Hepatic stellate cell (primary cell): ENCODE data around the gene ZNF99.
"Not testable (repeated sequence)": the region's sequence is repeated elsewhere in the genome, so short reads cannot be mapped to it uniquely, and the experiment has no call there.

Source experiments
- DNase-seq: peaks from one replicate; pipeline ENCODE4 v3.0.0; 2011; ENCODE audit warnings: low spot score

ZNF99 gene

DNA sequence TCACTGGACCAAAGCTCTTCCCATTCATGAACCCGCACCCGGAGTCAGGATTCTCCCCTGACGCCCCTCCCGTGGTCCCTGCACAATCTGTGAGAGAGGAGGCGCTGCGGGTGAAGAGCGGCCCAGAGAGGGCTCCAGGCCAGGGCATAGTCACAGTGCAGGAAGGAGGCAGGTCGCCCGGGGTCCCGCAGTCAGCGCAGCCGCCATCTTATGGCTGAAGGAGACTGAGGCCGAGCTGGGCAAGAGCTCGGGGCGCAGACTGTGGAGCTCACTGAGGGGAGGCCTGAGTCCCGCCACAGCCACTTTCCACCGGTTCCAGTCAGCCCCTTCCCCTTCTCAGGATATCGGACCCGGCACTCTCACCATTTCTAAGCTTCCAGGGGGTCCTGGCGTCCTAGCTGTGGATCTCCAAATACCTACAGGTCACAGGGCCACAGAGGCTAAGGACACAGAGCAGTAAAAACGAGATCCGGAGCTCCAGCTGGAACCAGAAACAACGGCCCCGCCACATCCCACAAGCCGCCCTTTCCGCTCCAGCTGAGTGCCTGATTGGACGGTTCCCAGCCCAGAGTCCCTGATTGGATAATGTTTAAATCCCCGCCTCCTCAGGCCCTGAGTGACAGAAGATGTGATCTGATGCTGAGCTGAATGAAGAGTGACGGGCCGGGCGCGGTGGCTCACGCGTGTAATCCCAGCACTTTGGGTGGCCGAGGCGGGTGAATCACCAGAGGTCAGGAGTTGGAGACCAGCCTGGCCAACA is at the start of gene ZNF99:
ZNF99 (minus strand) TSS at position 501 of the 760 bp plus-strand sequence; CDS start at position 366, 135 bp downstream.
- DNase-seq = no peak

DNA sequence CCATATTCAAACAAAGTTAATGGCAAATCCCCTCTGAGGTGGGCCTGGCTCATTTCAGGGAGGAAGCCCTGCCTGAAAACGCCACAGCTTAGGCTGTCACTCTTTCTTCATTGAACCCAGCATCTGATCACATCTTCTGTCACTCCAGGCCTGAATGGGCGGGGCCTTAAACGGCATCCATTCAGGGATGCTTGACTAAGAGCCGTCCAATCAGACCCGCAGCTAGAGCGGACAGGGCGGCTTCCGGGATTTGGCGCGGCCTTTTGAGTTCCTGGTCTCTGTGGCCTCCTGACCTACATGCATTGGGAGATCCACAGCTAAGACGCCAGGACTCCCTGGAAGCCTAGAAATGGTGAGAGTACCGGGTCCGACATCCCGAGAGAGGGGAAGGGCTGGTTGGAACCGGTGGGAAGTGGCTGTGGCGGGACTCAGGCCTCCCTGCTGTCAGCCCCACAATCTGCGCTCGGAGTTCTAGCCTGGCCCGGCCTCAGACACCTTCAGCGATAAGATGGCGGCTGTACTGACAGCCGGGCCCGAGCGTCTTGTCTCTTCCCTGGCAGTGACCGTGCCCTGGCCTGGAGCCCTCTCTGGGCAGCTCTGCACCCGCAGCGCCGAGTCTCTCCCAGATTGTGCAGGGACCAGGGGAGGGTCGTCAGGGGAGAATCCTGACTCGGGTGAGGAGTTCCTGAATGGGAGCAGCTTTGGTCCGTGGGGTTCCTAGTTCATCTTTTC is 48.2 kb upstream of the ZNF99 start, which contains the start of gene ZNF723:
ZNF723 (plus strand) TSS at position 261 of the 732 bp plus-strand sequence; CDS start at position 350, 89 bp downstream.
- DNase-seq = no peak

DNA sequence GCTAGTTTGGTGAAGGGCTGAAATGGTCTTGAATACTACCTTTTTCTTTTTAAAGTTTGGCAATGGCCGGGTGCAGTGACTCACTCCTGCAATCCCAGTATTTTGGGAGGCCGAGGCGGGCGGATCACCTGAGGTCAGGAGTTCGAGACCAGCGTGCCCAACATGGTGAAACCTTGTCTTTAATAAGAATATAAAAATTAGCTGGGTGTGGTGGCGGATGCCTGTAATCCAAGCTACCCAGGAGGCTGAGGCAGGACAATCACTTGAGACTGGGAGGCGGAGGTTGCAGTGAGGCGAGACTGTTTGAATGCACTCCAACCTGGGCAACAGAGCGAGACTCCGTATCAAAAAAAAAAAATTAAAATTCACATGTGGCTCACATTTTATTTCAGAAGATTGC is 47.3 kb upstream of the ZNF99 start:
- no peak for DNase-seq

DNA sequence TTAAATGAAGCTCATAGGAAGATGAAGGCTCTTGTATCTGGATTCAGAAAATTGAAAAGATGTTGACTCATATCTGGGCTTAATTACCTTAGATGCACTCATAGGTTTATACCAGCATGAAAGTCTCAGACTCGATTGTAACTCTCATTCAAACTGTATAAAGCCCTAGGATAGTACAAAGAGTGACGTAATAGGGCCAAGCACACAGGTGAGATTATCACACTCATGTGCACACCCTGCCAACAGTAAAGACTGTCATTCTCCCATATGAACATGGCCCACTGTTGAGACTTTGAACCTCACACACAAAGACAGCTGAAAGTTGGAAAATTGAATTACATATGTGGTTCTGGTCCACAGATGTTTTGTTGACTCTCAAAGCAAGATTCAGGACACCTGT is 30.2 kb upstream of the ZNF99 start:
- no peak for DNase-seq

DNA sequence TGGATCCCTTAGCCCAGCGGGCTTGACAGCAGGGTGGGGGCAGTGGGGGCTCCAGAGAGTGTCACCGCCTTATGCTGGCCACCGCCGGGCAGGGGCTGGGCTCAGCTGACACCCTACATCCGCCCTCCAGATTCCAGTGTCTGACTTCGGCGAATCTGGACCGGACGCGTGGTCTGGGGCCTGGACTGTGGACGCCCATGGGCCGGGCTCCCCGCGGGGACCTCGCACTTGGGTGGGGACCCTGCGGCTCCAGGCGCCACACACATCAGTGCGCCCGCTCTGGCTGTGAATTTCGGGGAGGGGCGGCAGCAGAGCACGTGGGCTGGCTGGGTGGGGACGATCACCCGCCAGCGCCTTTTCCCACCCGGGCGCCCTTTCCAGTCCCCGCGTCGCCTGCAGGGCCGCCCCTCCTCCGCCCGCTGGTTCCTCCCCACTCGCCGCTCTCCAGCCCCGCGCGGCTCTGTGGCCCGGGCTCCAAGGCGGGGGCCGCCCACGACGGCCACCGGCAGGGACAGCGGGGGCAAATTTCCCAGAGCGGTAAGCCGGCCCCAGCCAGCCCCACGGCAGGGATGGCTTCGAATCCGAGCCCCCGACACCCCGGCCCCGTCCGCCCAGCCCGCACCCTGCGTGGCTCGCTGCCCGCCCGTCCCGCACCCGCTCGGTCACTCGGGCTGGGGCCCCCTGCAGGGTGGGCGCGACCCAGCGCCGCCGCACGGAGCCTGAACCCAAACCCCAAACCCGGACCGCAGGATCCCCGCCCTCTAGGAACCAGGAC is 23.3 kb upstream of the ZNF99 start:
- DNase-seq = no peak

DNA sequence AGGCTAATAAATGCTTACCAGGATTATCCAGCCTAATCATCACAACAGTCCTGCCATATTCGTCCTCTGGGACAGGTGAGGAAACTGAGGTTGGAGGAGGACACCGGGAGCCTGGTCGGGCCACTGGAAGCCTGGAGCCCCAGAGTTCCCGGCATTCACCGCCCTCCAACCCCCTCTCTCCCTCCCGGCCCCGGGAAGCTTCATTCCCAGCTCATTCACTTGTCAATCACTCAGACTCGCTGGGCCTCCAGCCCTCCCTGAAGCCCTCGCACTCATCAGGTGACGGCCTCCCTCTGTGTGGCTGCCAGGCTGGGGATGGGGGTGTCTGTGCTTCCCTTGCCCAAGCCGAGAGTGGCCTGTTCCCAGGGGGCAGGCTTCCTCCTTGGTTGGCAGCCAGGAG is 22.5 kb upstream of the ZNF99 start:
- DNase-seq = no peak

DNA sequence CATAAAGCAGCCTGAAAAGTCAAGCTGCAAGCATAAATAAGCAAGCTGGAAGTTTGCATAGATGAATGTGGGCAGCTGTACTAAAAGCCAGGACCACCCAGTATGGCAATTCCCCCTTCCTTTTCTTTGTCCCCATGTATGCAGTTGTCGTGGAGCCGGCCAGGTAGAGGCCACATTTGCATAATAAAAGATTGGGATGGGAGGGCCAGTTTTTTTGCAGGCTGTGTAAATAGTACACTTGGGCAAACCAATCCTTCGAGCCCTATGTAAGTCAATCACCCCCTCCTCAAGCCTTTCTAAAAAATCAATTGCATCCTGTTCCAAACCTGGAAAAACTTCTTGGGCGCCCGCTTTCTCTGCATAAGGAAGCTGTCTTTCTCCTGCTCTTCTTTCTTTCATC is 13.1 kb upstream of the ZNF99 start:
- no peak for DNase-seq

DNA sequence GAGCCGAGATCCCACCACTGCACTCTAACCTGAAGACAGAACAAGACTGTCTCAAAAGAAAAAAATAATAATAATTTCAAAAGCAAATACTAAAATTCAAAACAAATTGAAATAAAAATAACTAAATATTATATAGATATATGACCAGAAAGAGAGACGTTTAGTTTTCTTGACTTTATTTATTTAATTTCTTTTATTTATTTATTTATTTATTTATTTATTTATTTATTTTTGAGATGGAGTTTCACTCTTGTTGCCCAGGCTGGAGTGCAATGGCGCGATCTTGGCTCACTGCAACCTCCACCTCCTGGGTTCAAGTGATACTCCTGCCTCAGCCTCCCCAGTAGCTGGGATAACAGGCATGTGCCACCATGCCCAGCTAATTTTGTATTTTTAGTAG is 8.9 kb upstream of the ZNF99 start:
- DNase-seq = not testable (repeated sequence)

DNA sequence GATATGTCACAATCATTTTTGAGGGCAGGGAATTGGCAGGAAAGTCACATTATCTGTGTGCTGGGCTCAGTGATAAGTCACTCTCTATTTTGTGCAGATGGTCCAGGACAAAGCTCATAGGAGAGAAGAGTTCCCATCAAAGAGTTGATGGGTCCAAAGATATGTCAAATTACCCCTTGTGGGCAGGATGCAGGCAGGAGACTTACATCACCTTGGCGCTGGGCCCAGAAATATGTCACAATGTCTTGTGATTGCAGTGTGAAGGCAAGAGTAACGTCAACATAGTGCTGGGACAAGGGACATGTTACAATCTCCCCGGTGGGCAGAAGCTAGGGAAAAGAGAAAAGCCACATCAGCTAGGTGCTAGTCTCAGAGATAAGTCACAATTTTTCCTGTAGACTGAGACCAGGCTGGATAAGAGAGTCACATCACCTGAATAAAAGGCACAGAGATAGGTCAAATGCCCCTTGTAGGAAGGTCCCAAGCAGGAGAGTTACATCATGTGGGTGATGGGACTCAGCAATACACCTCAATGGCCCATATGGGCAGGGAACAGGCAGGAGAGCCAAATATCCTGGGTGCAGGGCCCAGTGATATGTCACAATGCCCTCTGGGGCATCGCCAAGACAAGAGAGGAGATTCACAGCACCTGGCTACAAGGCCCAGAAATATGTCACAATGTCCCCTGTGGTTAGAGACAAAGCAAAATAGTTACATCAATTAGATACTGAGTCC is 47.9 kb downstream of the ZNF99 start:
- no peak for DNase-seq

DNA sequence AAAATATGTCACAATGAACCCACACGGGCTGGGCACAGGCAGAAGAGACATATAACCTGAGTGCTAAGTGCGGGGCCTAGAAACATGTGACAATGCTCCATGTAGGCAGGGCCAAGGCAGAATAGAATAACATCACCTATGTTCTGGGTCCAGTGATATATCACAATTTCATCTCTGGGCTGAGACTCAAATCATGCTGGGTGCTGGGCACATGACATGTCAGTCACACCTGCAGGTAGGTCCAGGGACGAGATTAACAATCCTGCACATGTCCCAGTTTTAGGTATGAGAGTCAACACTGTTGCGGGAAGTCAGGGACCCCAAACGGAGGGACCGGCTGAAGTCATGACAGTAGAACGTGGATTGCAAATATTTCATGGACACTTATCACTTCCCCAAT is 50.3 kb downstream of the ZNF99 start:
- no peak for DNase-seq

DNA sequence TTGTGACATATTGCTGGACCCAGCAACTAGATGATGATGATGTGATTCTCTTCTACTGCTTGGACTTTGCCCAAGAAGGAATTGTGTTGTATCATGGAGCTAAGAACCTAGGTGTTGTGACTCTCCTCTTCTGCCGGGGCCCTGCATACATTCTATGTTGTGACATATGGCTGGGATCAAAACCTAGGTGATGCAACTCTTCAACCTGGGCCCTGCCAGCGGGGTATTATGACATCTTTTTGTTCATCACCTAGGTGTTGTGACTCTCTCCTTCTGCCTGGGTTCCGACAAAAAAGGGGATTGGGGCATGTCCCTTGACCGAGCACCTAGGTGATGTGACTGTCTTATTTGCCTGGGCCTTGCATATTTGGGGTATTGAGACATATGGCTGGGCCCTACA is 55.7 kb downstream of the ZNF99 start:
- DNase-seq = not testable (repeated sequence)

DNA sequence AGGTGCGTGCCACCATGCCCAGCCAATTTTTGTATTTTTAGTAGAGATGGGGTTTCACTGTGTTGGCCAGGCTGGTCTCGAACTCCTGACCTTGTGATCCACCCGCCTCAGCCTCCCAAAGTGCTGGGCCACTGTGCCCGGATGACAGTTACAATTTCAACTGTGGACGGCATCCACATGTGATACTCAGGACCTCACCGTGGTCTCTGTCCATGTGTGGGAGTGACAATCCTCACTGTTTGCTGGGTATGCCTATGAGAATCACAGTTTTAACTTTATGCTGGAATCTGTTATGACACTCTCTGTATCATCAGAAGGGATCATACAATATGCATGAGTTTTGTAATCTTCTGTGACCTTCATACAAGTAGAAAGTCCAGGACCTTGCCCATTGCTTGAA is 62.4 kb downstream of the ZNF99 start:
- not testable (repeated sequence) for DNase-seq

DNA sequence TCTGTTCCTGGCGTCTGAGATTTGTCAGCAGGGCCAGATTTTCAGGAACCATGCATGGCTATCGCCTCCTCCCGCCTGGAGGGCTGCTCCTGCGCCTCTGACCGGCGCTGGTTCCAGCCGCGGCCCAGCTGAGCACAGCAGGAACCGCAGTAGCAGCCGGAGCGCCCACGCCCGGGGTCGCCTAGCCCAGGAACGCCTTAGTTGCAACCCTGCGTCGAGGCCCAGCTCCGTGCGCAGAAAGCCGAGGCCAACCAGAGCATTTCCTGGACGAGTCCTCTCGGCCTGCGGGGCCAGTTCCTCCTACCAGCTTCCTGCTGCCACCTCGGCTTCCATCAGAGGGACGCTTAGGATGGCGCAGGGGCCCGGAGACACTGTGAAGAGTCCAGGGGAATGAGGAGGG is 75.0 kb downstream of the ZNF99 start:
- no peak for DNase-seq

DNA sequence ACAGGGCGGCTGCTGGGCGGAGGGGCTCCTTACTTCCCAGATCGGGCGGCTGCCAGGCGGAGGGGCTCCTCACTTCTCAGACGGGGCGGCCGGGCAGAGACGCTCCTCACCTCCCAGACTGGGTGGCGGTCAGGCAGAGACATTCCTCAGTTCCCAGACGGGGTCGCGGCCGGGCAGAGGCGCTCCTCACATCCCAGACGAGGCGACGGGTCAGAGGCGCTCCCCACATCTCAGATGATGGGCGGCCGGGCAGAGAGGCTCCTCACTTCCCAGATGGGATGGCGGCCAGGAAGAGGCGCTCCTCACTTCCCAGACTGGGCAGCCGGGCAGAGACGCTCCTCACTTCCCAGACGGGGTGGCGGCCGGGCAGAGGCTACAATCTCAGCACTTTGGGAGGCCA is 80.9 kb downstream of the ZNF99 start:
- not testable (repeated sequence) for DNase-seq

DNA sequence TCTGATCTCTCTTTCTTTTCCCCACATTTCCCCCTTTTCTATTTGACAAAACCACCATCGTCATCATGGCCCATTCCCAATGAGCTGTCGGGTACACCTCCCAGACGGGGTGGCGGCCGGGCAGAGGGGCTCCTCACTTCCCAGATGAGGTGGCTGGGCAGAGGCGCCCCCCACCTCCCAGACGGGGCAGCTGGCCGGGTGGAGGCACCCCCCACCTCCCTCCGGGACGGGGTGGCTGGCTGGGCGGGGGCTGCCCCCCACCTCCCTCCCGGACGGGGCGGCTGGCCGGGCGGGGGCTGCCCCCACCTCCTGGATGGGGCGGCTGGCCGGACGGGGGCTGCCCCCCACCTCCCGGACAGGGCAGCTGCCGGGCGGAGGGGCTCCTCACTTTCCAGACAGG is 81.3 kb downstream of the ZNF99 start:
- DNase-seq = not testable (repeated sequence)
